GM21381 (cell line): Measurements from ENCODE around the gene MYO16.
"Not testable (repeated sequence)": the region's sequence is repeated elsewhere in the genome, so short reads cannot be mapped to it uniquely, and the experiment has no call there.

Source experiments
- ATAC-seq: cut with Tn5 transposase; IDR thresholded peaks from one replicate; pipeline ENCODE4 v1.9.1; 2021; ENCODE audit warnings: mild to moderate bottlenecking, moderate library complexity; ENCODE audit not compliant: unreplicated experiment

Gene MYO16

GRCh38 chr13:108963846-108964600 is 334.6 kb downstream of the MYO16 start:
- no peak for ATAC-seq

- ATAC-seq, result no peak
Observed at GRCh38 chr13:108964606-108965005, 335.2 kb downstream of the MYO16 start.

GRCh38 chr13:108967371-108967770 is 338.0 kb downstream of the MYO16 start:
- ATAC-seq, result no peak

DNA sequence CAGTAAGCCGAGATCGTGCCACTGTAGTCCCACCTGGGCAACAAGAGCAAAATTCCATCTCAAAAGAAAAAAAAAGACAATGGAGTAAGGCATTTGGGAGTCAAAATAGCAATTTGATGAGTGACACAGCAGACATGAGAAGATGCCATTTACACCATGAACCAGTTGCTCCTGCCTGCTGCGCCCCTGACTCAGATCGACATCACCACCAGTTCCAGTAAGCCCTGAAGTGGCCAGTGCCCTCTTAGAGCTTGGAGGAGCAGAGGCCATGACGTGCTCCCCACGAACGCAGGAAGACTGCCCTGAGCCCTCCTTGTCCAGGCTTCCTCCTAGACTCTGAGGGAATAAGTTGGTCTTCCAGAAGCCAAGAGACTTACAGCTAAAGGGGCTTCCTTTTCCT is 339.2 kb downstream of the MYO16 start:
- no peak for ATAC-seq

- ATAC-seq, result no peak
Observed at GRCh38 chr13:108974686-108975085, 345.3 kb downstream of the MYO16 start.

DNA sequence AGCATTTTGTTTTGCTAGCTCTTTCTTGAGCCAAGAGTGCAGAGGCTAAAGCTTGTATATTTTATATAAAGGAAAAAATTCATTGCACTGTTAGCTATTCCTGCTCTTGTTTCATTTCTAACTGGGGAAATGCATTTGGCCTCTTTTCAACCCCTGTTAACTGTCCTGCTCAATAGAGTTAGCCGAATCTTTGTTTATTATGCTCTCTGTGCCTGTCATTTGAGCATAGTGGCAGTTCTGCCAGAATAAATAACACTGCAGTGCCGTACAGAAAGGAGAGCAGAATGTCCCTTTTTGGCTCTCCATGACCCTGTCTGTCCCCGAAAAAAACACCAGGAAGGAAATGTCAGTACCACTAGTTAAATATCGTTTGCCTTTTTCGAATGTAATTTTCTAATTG is 350.8 kb downstream of the MYO16 start:
- no peak for ATAC-seq

DNA sequence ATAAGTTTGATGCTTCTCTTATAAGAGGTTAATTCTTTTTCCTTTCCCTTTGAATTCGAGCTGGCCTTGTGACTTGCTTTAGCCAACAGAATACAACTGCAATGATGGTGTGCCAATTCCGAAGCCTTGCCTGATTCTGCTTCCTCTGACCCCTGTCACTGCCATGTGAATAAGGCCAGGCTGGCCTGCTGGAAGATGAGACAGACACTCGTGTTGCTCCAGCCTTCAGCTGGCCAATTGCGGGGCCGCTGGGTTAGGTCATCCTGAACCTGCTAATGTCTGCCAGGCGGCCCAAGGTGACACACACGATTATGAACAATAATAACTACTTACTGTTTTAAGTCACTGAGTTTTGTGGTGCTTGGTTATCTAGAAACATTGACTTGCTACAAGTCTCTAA is 352.0 kb downstream of the MYO16 start:
- no peak for ATAC-seq

DNA sequence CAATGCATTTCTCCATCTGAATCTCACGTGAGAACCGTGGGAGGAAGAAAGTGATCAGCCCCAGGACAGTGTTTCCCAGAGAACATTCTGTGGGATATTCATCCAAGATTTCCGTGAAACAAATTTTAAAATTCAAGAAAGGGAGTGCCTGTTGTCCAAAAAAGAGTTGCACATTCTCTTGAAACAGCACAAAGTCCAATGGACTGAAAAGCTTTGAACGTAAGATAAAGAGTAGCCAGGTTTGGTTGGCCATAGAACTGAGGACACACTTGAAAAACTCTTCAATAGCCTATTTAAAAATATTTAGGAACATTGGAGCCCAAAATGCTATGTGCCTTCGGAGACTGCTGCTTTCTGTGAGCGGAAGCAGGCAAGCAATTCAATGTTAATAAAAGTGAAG is 353.9 kb downstream of the MYO16 start:
- no peak for ATAC-seq

- ATAC-seq, result no peak
Observed at GRCh38 chr13:108984251-108984920, 355.0 kb downstream of the MYO16 start.

DNA sequence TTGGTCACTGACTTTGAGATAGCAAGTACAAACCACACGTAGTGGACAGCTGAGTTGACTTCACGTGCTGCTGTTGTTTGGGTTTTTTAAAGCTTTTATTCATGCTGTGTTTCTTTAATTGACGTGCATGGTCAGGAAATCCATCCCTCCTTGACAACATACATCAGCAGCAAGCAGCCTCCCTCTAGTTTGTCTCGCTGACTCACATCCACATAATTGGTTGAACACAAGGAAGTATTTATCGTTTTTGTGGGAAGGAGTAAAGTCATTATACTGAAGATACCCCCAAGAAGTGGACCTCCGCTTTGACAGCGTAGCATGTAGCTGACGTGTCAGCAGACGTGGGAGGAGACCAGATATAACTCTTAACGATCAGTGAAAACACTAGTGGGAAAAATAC is 355.8 kb downstream of the MYO16 start:
- ATAC-seq, result no peak

DNA sequence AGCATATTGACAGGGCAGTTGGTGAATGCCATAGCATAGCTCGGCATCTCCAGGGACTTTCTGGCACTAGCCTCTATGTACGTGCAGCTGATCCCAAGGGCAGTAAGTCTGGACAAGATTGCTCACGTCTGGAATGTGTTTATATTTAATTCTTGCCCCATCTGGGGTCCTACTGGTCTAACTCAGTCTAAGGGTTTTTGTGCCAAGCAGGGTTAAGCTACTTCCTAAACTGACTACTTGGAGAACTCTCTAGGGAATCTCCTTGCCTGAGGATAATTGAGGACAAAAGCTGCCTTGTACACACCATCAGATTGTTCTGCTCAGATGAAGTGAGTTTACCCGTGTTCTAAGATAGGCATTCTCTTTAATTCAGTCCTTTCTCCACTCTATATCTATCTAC is 358.1 kb downstream of the MYO16 start:
- ATAC-seq, result no peak

DNA sequence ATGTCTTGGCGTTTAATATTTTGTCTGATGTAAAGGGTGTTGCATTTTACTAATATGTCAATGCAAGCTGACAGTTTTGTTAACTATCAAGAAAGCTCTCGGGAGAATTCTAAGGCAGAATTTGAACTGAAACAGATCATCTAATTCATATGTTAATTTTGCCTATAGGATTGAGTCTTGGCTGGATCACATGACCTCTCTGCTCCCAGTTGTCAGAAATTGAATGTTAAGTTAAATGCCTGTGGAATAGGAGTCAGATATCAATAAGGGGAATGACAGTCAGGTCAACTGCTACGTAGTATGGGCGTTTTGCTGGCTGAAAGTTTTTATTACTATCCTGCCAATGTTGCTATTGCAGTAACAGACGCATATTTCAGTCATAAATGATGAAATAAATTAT is 358.5 kb downstream of the MYO16 start:
- no peak for ATAC-seq

DNA sequence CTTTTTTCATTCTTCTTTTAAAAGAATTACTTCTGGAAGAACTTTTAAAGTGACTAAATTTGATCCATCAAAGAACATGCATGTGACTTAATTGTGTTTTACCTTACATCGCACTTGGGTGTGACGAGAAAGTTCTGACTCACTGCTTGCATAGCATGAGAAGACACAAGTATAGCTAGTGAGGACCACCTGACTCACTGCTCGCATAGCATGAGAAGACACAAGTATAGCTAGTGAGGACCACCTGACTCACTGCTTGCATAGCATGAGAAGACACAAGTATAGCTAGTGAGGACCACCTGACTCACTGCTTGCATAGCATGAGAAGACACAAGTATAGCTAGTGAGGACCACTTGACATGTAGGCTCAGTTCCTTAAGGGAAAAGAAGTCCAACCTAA is 362.0 kb downstream of the MYO16 start:
- ATAC-seq, result not testable (repeated sequence)

DNA sequence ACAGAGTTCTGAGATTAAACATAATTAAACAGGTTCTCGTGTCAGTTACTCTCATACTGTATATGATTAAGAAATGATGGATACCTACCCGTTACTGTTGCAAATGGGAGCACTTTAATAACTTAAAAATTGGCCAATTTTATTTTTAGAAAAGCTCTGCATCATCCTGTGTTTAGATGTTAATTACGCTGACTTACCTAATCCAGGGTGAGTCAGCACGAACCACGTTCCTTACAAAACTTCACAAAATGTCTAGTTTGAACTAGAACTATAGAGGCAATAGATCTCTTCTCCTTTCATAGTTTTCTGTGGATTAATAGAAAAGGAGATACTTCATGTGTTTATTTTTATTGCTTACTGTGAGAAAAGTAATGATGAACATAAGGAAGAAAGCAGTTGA is 363.9 kb downstream of the MYO16 start:
- ATAC-seq, result no peak

GRCh38 chr13:108996430-108996829 is 367.0 kb downstream of the MYO16 start:
- ATAC-seq, result no peak

- no peak for ATAC-seq
Observed at GRCh38 chr13:109000207-109000606, 370.8 kb downstream of the MYO16 start.

DNA sequence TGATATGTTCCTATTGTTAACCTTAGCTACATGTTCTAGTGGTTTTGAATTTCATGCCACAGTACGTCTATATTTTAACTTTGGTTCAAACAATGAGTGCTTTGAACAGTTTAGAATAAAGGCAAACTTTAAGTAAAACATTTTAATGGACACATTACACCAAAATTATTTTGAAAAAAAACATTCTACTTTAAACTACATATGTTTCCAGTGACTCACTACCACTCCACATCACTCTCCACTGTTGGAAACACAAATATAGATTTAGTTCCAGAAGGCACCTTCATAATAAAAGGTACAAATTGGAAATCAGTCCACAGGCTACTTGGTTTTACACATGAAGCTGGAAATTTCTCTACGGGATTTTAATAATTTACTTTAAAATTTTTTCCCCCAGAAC is 373.5 kb downstream of the MYO16 start:
- ATAC-seq, result no peak

GRCh38 chr13:109007946-109008345 is 378.5 kb downstream of the MYO16 start:
- no peak for ATAC-seq

DNA sequence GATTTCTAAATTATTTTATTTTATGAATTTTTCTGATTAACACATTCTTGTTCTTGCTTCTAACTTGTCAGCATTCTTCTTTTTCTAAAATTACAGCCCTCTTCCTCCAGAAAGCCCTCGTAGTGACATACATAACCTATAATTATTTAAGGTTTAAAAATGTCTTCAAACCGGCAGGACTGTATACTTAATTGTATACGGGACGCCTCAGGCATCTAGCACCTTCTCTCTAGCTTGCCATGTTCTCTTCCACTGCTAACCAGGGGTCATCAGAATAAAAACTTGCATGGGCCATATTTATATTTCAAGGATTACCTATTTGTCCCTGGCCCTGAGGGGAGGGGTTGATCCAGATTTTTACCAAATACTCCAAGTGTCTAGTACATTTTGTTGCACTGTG is 380.3 kb downstream of the MYO16 start:
- no peak for ATAC-seq

DNA sequence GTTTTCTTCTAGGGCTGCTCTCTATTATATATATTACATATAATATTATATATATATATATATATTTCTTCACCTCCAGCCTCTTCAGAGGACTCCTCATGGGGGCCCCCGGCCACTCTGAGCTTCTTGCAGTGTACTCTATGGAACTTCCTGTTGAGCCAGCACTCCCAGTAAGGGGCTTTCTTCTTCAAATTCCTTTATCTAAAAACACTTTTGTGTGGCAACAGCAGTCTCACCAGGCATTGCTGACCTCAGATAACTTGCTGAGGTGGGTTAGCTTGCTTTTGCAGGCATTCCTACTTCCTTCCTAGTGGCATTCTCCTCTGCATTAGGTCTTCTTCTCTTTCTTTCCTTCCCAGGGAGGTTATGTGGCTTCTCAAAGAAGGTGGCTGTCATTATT is 381.5 kb downstream of the MYO16 start:
- no peak for ATAC-seq

DNA sequence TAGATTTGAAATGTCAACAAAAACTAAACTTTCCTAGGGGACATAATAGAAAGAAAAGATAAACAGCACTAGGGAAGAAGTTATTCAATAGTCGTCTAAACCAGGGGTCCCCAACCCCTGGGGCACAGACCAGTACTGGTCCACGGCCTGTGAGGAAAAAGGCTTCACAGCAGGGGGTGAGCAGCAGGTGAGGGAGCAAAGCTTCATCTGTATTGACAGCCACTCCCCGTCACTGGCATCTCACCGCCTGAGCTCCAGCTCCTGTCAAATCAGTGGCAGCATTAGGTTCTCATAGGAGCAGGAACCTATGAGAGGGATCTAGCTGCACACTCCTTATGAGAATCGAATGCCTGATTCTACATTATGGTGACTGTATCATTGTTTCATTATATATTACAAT is 382.7 kb downstream of the MYO16 start:
- ATAC-seq, result no peak

GRCh38 chr13:109021558-109021957 is 392.1 kb downstream of the MYO16 start:
- ATAC-seq, result no peak

DNA sequence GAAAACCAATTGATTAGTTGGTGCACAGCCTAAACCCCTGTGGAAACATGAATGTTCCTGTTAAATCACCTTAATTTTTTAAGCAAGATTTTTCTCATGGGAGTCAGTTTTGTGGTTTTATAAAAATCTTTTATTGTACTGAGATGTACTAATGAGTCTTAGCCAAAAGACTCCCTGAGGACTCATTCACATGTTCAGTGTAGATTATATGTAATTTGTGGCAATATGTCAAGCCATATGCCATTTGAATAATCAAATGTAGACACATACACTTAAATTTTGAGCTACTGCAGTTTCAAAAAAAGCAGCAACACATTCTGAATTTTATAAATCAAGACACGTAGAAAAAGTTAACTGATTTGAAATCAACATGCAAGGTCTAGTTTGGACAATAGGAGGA is 395.2 kb downstream of the MYO16 start:
- ATAC-seq, result no peak
